Natural killer cell (primary cell): ENCODE data around the gene STX16. TPM values are rescaled to one million over a fixed set of nuclear protein-coding genes. Genes with fewer than 3 reads are reported as not detected.

ENCODE experiments used
- ATAC-seq, 3 donors: fragments of 150-1000 bp in 2 of 3; fragments of 200-7000 bp in 1 of 3; cut with Tn5 transposase; 1 replicate in 1 of 3; 2 replicates in 2 of 3; pipeline ENCODE4 v1.10.0; 2021; ENCODE audit warnings: mild to moderate bottlenecking in 2 of 3, moderate library complexity in 2 of 3
- DNase-seq, 2 donors: peaks; one replicate each; pipeline versions ENCODE4 v3.0.0 to v3.0.0-alpha.2; 2013 to 2021; ENCODE audit warnings: mixed read lengths in 1 of 2
- H3K27ac ChIP-seq: one replicate; pipeline ENCODE4 v1.5.1; 2013; ENCODE audit warnings: mild to moderate bottlenecking, low read length
- H3K27me3 ChIP-seq: one replicate; pipeline ENCODE4 v1.6.1; 2013; ENCODE audit warnings: low read length; ENCODE audit not compliant: control insufficient read depth, insufficient read depth
- H3K36me3 ChIP-seq: one replicate; pipeline ENCODE4 v1.6.1; 2013; ENCODE audit warnings: low read length; ENCODE audit not compliant: control insufficient read depth, insufficient read depth
- H3K4me1 ChIP-seq: one replicate; pipeline ENCODE4 v1.6.1; 2013; ENCODE audit warnings: low read length; ENCODE audit not compliant: control insufficient read depth, insufficient read depth
- H3K4me3 ChIP-seq: one replicate; pipeline ENCODE4 v1.5.1; 2013; ENCODE audit warnings: low read length
- H3K9me3 ChIP-seq: one replicate; pipeline ENCODE4 v1.6.1; 2013; ENCODE audit warnings: low read length; ENCODE audit not compliant: control insufficient read depth, insufficient read depth
- H3K27ac Mint-ChIP-seq, 2 donors: one replicate each; pipeline ENCODE4 v1.8.0; 2022; ENCODE audit warnings: mild to moderate bottlenecking in 2 of 2, mixed read lengths in 2 of 2, moderate library complexity in 1 of 2
- H3K27me3 Mint-ChIP-seq, 2 donors: one replicate each; pipeline ENCODE4 v1.8.0; 2022; ENCODE audit warnings: low read depth in 2 of 2, mixed read lengths in 2 of 2
- H3K36me3 Mint-ChIP-seq: one replicate; pipeline ENCODE4 v1.8.0; 2022; ENCODE audit warnings: mixed read lengths
- H3K4me1 Mint-ChIP-seq, 2 donors: one replicate each; pipeline ENCODE4 v1.8.0; 2022; ENCODE audit warnings: mixed read lengths in 2 of 2
- H3K4me3 Mint-ChIP-seq: one replicate; pipeline ENCODE4 v1.8.0; 2022; ENCODE audit warnings: mild to moderate bottlenecking, moderate library complexity, mixed read lengths
- H3K9me3 Mint-ChIP-seq, 2 donors: one replicate each; pipeline ENCODE4 v1.8.0; 2022; ENCODE audit warnings: mixed read lengths in 2 of 2
- WGBS: methylation state at CpG from one replicate; pipeline ENCODE4 v1.1.7; 2013; ENCODE audit warnings: missing lambda C conversion rate; ENCODE audit not compliant: insufficient coverage; 5-methylcytosine and 5-hydroxymethylcytosine counted together
- intact Hi-C: fragments of 100-400 bp; cut with micrococcal nuclease; formaldehyde crosslinking; loops from one replicate; pipeline ENCODE4 v1.14.2; 2022
- total RNA-seq, 4 donors: library from RNA; stranded (reverse); fragments of 120-200 nt in 1 of 4; gene quantifications; one replicate each; pipeline versions ENCODE4 v1.2.3 to v1.2.4, GENCODE V29; 2013 to 2022
- TF ChIP-seq, protein P1 (sequence below): fragments of 200-600 bp; IDR thresholded peaks from one replicate; pipeline ENCODE4 v1.8.0; 2022; ENCODE audit warnings: antibody characterized with exemption

Gene STX16
- total RNA-seq, 3 donors from 2014 or later (not counting 1 experiment from before 2014, with no cell fraction given): 136 to 146 (median 143) TPM

DNA sequence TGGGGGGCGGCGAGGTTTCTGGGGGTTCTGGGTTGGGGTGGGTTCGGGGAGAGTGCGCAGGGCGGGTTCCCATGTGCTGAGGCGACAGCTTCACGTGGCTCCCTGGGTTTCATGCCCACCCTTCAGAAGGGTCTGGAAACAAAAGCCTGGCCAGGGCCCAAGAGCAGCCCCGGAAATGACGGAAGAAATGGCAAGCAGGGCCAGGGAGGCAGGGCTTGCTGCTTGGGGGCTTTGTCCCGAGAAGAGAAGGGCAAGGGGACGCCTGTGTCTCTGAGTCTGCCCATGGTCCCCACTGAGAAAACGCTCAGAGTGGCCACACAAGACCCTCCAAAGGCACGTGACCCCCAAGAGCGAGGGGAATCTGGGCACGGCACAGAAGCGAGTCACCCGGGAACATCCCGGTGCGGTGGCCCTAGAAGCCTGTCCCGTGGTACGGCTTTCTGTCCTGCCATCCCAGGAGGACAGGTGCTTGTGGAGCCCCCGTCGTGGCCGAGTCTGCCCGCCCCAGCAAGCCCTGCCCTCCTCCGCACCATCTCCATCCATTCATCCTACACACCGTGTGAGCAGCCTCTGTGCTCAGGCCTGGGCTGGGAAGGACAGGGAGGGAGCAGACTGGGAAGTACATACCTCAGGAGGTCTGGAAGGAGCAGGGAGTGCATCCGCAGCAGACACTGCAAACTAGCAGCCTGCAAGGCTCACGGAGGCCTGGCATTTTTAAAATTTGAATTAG is 50.5 kb downstream of the STX16 start:
- Histone ChIP-seq H3K27me3 (no peaks in the 10 kb centered on the region), H3K9me3 (no peaks in the 10 kb centered on the region), H3K27ac (no peak overlapping the region), H3K4me3 (no peak overlapping the region), H3K36me3 (peaks cover 32% of the 10 kb centered on the region), H3K4me1 (no peaks in the 10 kb centered on the region)
- intact Hi-C loops: no loop called here
- H3K27me3 Mint-ChIP-seq: no peaks in the 10 kb centered on the region
- no peak for DNase-seq
- WGBS: 97% methylated on average over 29 of the region's 29 CpGs
- no peak overlapping the region for H3K27ac Mint-ChIP-seq
- H3K4me1 Mint-ChIP-seq: peaks cover 16 to 19% of the 10 kb centered on the region in 2 donors
- TF ChIP-seq, protein P1, sequence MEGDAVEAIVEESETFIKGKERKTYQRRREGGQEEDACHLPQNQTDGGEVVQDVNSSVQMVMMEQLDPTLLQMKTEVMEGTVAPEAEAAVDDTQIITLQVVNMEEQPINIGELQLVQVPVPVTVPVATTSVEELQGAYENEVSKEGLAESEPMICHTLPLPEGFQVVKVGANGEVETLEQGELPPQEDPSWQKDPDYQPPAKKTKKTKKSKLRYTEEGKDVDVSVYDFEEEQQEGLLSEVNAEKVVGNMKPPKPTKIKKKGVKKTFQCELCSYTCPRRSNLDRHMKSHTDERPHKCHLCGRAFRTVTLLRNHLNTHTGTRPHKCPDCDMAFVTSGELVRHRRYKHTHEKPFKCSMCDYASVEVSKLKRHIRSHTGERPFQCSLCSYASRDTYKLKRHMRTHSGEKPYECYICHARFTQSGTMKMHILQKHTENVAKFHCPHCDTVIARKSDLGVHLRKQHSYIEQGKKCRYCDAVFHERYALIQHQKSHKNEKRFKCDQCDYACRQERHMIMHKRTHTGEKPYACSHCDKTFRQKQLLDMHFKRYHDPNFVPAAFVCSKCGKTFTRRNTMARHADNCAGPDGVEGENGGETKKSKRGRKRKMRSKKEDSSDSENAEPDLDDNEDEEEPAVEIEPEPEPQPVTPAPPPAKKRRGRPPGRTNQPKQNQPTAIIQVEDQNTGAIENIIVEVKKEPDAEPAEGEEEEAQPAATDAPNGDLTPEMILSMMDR: no peak
- ATAC-seq: no peak
- H3K4me3 Mint-ChIP-seq: no peak overlapping the region
- H3K36me3 Mint-ChIP-seq: no peaks in the 10 kb centered on the region
- H3K9me3 Mint-ChIP-seq: no peaks in the 10 kb centered on the region

- H3K36me3 ChIP-seq: peaks cover 32% of the 10 kb centered on the region
- 96% methylated on average over 9 of the region's 9 CpGs for WGBS
- no peaks in the 10 kb centered on the region for H3K4me1 ChIP-seq
- DNase-seq (no peak), ATAC-seq (no peak)
- H3K4me3 ChIP-seq: no peak overlapping the region
- Mint-ChIP-seq H3K36me3 (no peaks in the 10 kb centered on the region), H3K27me3 (no peaks in the 10 kb centered on the region), H3K9me3 (no peaks in the 10 kb centered on the region), H3K27ac (no peak overlapping the region), H3K4me3 (no peak overlapping the region), H3K4me1 (peaks cover 16 to 19% of the 10 kb centered on the region in 2 donors)
- intact Hi-C loops: no loop called here
- no peaks in the 10 kb centered on the region for H3K9me3 ChIP-seq
- TF ChIP-seq, protein P1: no peak
- H3K27me3 ChIP-seq: no peaks in the 10 kb centered on the region
- no peak overlapping the region for H3K27ac ChIP-seq
These were observed 51.1 kb downstream of the STX16 start for GRCh38 chr20:58702161-58702510.

- TF ChIP-seq, protein P1: no peak
- H3K27me3 Mint-ChIP-seq: no peaks in the 10 kb centered on the region
- no peaks in the 10 kb centered on the region for H3K9me3 ChIP-seq
- no peak overlapping the region for H3K4me3 Mint-ChIP-seq
- H3K27me3 ChIP-seq: no peaks in the 10 kb centered on the region
- peak in 1 of 2 donors; percentile 26 for DNase-seq
- no peaks in the 10 kb centered on the region for H3K36me3 Mint-ChIP-seq
- peaks cover 12 to 15% of the 10 kb centered on the region in 2 donors for H3K4me1 Mint-ChIP-seq
- no peak for ATAC-seq
- H3K27ac ChIP-seq: no peak overlapping the region
- H3K27ac Mint-ChIP-seq: no peak overlapping the region
- WGBS: 95% methylated on average over 28 of the region's 28 CpGs
- no peaks in the 10 kb centered on the region for H3K4me1 ChIP-seq
- intact Hi-C loops: no loop called here
- H3K36me3 ChIP-seq: peaks cover 31% of the 10 kb centered on the region
- no peaks in the 10 kb centered on the region for H3K9me3 Mint-ChIP-seq
- no peak overlapping the region for H3K4me3 ChIP-seq
These were observed 52.0 kb downstream of the STX16 start for GRCh38 chr20:58702859-58703648.
